Parathyroid adenoma (tissue), 2 donors: ENCODE data around the gene BARHL1.

Source experiments
- H2AFZ ChIP-seq: fragments of 300-600 bp; sonication (generic); one replicate; pipeline ENCODE4 v1.7.0; 2017; ENCODE audit warnings: antibody characterized with exemption, mild to moderate bottlenecking
- H3K27ac ChIP-seq: fragments of 300-600 bp; sonication (generic); one replicate; pipeline ENCODE4 v1.7.0; 2017
- H3K27me3 ChIP-seq: fragments of 300-600 bp; sonication (generic); one replicate; pipeline ENCODE4 v1.7.0; 2017; ENCODE audit warnings: low read length; ENCODE audit not compliant: control insufficient read depth, insufficient read depth
- H3K36me3 ChIP-seq: fragments of 300-600 bp; sonication (generic); one replicate; pipeline ENCODE4 v1.7.0; 2017; ENCODE audit warnings: low read length; ENCODE audit not compliant: control insufficient read depth, insufficient read depth
- H3K4me1 ChIP-seq: fragments of 300-600 bp; sonication (generic); one replicate; pipeline ENCODE4 v1.7.0; 2017; ENCODE audit warnings: control low read depth
- H3K4me2 ChIP-seq: fragments of 300-600 bp; sonication (generic); one replicate; pipeline ENCODE4 v1.7.0; 2017; ENCODE audit warnings: low read length
- H3K4me3 ChIP-seq: fragments of 300-600 bp; sonication (generic); one replicate; pipeline ENCODE4 v1.7.0; 2017; ENCODE audit warnings: low read depth, low read length
- H3K79me2 ChIP-seq: fragments of 300-600 bp; sonication (generic); one replicate; pipeline ENCODE4 v1.7.0; 2017; ENCODE audit warnings: control low read depth
- H3K9ac ChIP-seq: fragments of 300-600 bp; sonication (generic); one replicate; pipeline ENCODE4 v1.7.0; 2017; ENCODE audit warnings: mild to moderate bottlenecking
- H3K9me3 ChIP-seq: fragments of 300-600 bp; sonication (generic); one replicate; pipeline ENCODE4 v1.7.0; 2017; ENCODE audit warnings: low read length; ENCODE audit not compliant: control insufficient read depth
- TF ChIP-seq, protein P1 (sequence below): fragments of 300-600 bp; sonication (generic); IDR thresholded peaks from one replicate; pipeline ENCODE4 v1.7.0; 2017; ENCODE audit warnings: antibody characterized with exemption, mild to moderate bottlenecking
- donor health status: primary hyperparathyroidism.

Gene BARHL1

DNA sequence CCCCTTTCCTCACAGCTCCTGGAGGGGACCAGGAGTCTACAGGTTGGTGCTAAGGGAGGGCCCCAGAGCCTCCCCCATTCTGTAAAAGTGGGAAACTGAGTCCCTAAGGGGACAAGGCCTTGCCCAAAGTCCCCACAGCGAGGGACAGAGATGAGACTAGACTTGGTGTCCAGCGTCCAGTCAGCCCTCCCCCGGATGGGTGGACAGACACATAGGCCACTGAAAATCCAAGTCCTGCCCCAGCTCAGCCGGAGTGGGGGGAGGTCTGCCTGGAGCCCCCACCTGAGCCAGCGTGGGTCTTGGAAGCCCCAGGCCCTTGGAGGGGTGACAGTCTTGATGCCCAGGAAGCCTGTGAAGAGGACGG lies 5.2 kb downstream of the BARHL1 start:
- Histone ChIP-seq H3K79me2 (no peaks in the 10 kb centered on the region), H3K36me3 (no peaks in the 10 kb centered on the region), H2AFZ (no peak overlapping the region), H3K27ac (no peak overlapping the region), H3K9ac (no peak overlapping the region), H3K4me3 (no peak overlapping the region), H3K4me1 (no peaks in the 10 kb centered on the region), H3K4me2 (no peak overlapping the region), H3K27me3 (peaks cover 9% of the 10 kb centered on the region), H3K9me3 (no peaks in the 10 kb centered on the region)
- TF ChIP-seq, protein P1, sequence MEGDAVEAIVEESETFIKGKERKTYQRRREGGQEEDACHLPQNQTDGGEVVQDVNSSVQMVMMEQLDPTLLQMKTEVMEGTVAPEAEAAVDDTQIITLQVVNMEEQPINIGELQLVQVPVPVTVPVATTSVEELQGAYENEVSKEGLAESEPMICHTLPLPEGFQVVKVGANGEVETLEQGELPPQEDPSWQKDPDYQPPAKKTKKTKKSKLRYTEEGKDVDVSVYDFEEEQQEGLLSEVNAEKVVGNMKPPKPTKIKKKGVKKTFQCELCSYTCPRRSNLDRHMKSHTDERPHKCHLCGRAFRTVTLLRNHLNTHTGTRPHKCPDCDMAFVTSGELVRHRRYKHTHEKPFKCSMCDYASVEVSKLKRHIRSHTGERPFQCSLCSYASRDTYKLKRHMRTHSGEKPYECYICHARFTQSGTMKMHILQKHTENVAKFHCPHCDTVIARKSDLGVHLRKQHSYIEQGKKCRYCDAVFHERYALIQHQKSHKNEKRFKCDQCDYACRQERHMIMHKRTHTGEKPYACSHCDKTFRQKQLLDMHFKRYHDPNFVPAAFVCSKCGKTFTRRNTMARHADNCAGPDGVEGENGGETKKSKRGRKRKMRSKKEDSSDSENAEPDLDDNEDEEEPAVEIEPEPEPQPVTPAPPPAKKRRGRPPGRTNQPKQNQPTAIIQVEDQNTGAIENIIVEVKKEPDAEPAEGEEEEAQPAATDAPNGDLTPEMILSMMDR, result no peak

DNA sequence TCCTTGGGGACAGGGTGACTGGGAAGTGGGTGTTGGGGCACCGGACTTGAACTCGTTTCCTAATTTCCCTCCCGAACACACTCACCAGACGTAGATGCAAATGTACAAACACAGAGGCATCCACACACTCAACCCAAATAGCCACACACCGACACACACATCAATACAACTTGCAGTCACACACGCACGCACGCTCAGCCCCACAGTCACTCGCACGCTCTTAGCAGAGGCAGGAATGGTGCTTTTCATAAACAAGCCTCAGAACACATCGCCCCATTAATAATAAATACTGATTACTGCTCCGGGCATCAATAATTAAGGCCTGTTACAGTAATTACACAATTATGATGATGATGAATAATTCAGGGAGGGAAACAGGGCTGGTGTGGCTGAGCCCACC lies 5.7 kb downstream of the BARHL1 start:
- H3K36me3 ChIP-seq, result no peaks in the 10 kb centered on the region
- no peak overlapping the region for H3K4me3 ChIP-seq
- H3K79me2 ChIP-seq, result no peaks in the 10 kb centered on the region
- TF ChIP-seq, protein P1, result no peak
- H2AFZ ChIP-seq, result no peak overlapping the region
- no peak overlapping the region for H3K9ac ChIP-seq
- no peaks in the 10 kb centered on the region for H3K9me3 ChIP-seq
- no peak overlapping the region for H3K27ac ChIP-seq
- H3K27me3 ChIP-seq, result peaks cover 9% of the 10 kb centered on the region
- no peaks in the 10 kb centered on the region for H3K4me1 ChIP-seq
- no peak overlapping the region for H3K4me2 ChIP-seq

DNA sequence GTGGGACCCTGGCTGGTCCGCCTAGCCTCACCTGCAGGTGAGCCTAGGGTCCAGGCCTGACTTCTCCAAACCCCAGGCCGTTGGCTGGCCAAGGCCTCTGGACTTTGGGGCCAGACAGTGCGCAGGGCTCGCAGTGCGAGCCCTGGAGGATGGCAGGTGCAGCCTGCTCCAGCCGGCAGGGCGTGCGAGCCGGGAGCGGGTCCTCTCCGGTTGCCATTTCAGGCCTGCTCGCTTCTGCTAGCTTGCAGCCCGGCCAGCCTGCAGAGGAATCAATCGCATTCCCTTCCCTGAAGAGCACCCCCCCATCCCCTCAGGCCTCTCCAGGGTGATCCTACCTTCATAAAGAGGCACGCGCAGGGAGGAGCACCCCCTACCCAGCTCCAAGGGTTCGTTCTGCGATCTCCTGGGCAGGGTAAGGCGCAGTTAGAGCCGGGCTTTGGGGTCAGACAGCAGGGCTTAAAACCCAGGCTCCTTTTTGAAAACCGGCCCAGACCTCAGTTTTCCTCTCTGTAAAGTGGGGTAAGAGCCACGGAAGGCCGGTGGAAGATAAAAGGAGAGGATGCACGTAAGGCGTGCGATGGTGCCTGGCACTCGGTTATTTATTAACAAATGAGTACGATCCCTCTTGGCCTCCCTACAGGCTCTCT lies 6.2 kb downstream of the BARHL1 start:
- Histone ChIP-seq H3K27me3 (peaks cover 9% of the 10 kb centered on the region), H3K4me1 (no peaks in the 10 kb centered on the region)

DNA sequence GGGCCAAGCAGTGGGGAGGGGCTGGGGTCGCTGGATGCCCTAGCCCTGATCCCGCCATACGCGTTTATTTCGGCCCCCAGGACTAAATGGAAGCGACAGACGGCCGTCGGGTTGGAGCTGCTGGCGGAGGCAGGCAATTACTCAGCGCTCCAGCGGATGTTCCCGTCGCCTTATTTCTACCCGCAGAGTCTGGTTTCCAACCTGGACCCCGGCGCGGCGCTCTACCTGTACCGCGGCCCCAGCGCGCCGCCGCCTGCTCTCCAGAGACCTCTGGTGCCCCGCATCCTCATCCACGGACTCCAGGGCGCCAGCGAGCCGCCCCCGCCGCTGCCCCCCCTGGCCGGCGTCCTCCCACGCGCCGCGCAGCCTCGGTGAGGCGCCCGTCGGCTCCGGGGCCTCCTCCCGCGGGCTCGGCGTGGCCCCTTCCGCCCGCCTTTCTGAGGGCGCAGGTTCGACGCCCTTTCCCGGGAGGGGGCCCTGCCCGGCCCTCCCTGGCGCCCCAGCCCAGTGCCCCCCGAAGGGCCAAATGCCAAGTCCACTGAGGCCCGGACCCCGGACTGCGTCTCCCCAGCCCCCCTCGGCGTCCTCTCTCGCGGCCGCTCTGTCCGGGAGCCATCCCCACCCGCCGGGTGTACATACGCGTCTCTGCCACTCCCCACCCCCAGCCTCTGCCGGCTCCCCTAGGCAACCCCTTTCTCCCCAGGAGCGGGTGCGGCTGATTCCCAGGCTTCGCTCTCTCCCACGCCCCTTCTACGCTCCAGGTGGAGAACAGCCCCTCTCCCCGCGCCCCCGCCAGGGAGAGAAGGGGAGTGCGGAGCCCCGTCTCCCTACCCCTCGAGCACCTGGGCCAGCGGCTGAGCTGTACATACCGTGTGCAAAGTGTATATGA lies 7.0 kb downstream of the BARHL1 start:
- no peak overlapping the region for H3K4me2 ChIP-seq
- no peak overlapping the region for H3K9ac ChIP-seq
- TF ChIP-seq, protein P1, result no peak
- peaks cover 9% of the 10 kb centered on the region for H3K27me3 ChIP-seq
- no peak overlapping the region for H3K4me3 ChIP-seq
- H3K27ac ChIP-seq, result no peak overlapping the region
- no peak overlapping the region for H2AFZ ChIP-seq
- H3K4me1 ChIP-seq, result no peaks in the 10 kb centered on the region
- H3K9me3 ChIP-seq, result no peaks in the 10 kb centered on the region
- H3K79me2 ChIP-seq, result no peaks in the 10 kb centered on the region
- no peaks in the 10 kb centered on the region for H3K36me3 ChIP-seq

More for the DNA sequence above, 6.2 kb downstream of the BARHL1 start:
- no peaks in the 10 kb centered on the region for H3K79me2 ChIP-seq
- no peaks in the 10 kb centered on the region for H3K9me3 ChIP-seq
- no peak overlapping the region for H3K27ac ChIP-seq
- no peak overlapping the region for H3K9ac ChIP-seq
- H3K4me2 ChIP-seq, result no peak overlapping the region
- no peak overlapping the region for H3K4me3 ChIP-seq
- no peak overlapping the region for H2AFZ ChIP-seq
- no peaks in the 10 kb centered on the region for H3K36me3 ChIP-seq
- TF ChIP-seq, protein P1, result no peak
